GM18526 (cell line): ENCODE measurements around the gene TMEM81.

Experiments
- POLR2A ChIP-seq: IDR thresholded peaks from 3 replicates; pipeline ENCODE4 v1.6.1; 2011; ENCODE audit not compliant: insufficient read length; ENCODE audit errors: extremely low read depth

Gene TMEM81

DNA sequence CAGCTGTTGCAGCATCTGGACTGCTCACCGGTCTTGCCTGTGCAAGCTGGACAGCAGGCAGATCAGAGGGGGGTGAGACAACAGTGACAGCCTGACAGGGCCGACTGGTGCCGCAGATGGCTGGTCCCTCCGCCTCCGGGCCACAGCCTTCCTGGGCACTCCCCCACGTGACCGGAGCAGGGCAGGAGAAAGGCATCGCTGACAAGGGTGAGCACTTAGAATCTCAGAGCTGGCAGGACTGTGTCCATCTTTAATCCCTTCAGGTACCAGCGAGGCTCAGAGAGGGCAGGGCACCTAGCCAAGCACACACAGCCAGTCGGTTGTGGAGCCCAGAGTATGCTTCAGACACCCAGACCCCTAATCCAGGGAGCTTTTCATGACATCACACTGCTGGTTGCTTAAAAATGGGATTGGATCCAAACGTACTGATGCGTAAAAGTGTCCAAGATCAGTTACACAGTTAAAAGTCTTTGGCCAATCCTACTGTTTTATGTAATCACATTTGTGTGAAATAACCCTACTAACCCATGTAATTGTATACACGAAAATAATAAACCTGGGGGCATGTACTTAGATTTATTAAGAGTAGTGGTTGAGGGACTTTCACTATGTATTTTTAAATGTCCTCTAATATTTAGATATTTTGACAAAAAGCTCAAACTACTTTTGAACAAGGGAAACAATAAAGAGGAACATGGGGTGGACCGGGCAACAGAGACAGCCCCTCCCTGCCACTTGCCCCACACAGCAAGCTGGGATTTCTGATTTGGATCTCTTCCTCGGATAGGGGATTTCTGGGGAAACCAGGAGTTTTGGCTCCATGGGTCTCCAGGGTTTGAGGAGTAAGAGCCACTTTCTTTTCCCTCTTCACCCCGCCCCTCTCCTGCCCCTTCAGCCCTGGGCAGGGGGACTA, 42.0 kb downstream of the TMEM81 start:
- no peak for TF ChIP-seq POLR2A

DNA sequence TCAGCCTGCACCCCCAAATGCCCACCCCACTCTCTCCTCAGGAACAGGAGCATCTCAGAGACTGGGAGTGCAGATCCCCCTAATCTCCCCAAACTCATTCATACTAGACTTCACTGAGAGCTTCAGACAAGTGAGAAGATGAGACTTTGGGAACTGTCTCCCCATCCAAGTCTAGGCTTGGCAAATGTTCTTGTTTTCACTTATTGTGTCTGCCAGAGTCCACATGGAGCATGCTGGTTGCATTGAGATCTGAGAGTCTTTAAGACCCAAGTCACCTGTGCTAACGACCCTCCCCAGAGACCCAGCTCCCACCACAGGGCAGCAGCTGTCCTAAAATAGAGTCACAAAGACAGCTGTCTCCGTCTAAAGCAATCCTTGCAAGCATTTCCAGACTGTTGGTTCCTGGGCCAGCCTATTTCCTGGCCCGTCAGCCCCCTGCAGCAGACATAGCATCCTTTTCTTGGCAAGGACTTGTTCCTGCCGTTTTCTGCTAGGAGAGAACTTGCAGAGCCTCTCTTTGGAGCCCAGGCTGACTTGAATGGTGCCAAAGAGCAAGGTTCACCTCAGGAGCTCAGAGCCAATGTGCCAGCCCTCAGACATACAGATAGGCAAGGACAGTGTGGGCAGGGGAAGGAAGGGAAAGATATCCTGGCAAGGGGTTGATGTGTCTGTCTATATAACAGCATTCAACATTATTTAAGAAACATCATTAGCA, 43.1 kb downstream of the TMEM81 start:
- TF ChIP-seq POLR2A = no peak

DNA sequence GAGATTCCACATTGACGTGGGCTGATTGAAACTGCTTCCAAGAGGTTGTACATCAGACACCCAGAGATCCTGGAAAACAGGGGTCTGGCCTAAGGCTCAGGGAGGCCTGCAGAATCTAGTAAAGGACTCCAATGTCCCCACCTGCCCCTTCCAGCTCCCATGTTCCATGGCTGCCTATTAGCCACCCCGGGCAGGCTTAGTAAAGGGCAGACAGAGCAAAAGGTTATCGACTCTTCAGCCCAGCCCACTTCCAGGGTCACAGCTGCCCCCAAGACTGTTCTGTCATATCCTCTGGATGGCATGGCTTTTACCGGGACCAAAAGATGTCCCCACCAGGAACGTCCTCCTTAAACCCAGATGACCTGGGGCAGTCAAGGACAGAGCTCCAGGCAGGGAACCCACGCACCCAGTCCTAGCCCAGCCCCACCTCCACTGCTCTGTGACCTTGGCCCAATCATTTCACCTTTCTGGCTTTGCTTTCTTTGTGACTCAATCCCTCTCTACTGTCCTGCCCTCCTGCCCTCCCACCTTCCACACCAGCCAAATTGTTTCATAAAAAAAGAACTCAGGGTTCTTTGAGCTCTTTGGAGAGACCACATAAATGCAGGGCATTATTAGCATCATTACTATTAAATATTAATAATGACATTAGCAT, 46.0 kb downstream of the TMEM81 start:
- TF ChIP-seq POLR2A = no peak

DNA sequence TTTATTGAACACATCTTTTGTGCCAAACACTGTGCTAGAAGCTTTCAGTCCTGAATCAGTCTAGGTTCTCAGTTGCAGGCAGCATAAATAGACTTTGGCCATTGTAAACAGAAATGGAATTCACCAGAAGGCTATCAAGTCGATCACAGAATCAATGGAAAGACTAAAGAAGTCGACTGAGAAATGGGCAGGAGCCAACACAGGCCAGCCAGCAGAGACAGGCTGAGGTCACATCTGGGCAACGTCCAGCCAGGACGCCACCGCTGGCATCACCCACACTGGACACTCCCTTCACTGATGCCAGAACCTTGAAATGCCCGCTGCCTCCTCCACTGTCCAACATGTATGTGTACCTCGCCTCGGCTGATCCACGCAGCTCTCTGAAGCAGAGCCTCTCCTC, 46.7 kb downstream of the TMEM81 start:
- no peak for TF ChIP-seq POLR2A
